Testis (tissue), 2 donors: ENCODE results near the gene TM9SF3.

Experiments
- POLR2A ChIP-seq: fragments of 450-650 bp; IDR thresholded peaks from one replicate; pipeline ENCODE4 v1.6.1; 2017; ENCODE audit warnings: antibody characterized with exemption, mild to moderate bottlenecking, moderate library complexity
- TF ChIP-seq, protein P1 (sequence below), 3 experiments: fragments of 450-650 bp in 2 of 3; fragments of 200-600 bp in 1 of 3; sonication (generic) in 1 of 3; IDR thresholded peaks; one replicate each; pipeline ENCODE4 v1.5.1; 2016 to 2019; ENCODE audit warnings: antibody characterized with exemption in 3 of 3, mild to moderate bottlenecking in 2 of 3, moderate library complexity in 1 of 3

GRCh38 chr10:96478355-96478754 is 108.5 kb downstream of the TM9SF3 start:
- no peak for TF ChIP-seq POLR2A
- TF ChIP-seq, protein P1, sequence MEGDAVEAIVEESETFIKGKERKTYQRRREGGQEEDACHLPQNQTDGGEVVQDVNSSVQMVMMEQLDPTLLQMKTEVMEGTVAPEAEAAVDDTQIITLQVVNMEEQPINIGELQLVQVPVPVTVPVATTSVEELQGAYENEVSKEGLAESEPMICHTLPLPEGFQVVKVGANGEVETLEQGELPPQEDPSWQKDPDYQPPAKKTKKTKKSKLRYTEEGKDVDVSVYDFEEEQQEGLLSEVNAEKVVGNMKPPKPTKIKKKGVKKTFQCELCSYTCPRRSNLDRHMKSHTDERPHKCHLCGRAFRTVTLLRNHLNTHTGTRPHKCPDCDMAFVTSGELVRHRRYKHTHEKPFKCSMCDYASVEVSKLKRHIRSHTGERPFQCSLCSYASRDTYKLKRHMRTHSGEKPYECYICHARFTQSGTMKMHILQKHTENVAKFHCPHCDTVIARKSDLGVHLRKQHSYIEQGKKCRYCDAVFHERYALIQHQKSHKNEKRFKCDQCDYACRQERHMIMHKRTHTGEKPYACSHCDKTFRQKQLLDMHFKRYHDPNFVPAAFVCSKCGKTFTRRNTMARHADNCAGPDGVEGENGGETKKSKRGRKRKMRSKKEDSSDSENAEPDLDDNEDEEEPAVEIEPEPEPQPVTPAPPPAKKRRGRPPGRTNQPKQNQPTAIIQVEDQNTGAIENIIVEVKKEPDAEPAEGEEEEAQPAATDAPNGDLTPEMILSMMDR (IDR thresholded peaks at IDR 0.05), result no peak
